ENCODE results near the gene GNAT2. TPM values are rescaled to one million over a fixed set of nuclear protein-coding genes. Genes with fewer than 3 reads are reported as not detected.

The GNAT2 gene
- total RNA-seq, 1 donor: 0.43 TPM

DNA sequence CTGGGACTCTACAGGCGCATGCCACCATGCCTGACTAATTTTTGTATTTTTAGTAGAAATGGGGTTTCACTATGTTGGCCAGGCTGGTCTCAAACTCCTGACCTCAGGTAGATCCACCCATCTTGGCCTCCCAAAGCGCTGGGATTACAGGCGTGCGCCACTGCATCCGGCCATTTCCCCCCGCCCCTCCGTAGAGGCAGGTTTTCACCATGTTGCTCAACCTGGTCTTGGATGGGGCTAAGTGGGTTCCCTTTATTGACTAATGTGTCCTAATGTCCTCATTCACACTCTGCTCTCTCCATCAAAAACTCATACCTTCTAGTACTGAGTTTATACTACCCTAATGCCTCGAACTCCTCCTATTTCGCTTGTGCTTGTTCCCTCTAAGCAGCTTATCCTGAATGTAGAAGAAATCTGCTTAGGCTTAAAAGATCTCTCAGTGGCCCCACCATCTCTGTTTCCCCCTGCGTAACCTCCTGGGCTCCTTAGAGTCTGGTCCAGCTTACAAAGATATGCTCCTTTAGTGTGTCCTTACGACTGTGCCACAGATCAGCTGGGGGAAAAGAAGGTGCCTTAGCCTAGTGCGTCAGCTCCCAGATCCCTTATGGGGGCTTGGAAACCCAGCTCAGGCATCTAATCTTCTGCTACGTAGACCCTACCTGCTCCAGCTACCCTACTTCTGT, 8.0 kb downstream of the GNAT2 start:
- TF ChIP-seq CTCF (IDR thresholded peaks at IDR 0.05; ENCODE audit: insufficient read depth, low read depth, low read length): no peak
- DNase-seq (ENCODE audit: low read depth): no peak
- no peak overlapping the region for H3K4me3 ChIP-seq (ENCODE audit: low read depth, low read length)

DNA sequence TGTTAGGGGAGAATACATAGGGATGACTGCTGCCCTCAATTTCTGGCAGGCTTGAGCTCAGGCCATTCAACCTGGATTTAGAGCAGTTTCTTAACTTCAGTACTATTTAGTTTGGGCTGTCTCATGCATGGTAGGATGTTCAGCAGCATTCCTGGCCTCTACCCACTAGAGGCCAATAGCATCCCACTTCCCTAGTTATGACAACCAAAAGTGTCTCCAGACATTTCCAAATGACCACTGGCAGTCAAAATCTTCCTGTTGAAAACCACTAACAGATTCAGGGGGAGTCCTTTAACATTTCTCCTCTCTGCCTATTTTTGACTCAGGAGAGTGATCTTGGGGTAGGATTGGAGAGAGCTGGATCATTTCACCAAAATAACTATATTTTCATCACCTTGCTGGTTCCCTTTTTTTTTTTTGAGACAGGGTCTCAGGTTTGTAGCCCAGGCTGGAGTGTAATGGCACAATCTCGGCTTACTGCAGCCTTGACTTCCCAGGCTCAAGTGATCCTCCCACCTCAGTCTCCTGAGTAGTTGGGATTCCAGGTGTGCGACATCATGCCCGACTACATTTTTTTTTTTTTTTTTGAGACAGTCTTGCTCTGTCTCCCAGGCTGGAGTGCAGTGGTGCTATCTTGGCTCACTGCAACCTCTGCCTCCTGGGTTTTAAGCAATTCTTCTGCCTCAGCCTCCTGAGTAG, 8.7 kb downstream of the GNAT2 start:
- DNase-seq (ENCODE audit: low read depth): peak; percentile 22
- H3K4me3 ChIP-seq (ENCODE audit: low read depth, low read length): no peak overlapping the region
- TF ChIP-seq CTCF (IDR thresholded peaks at IDR 0.05; ENCODE audit: insufficient read depth, low read depth, low read length): no peak

GRCh38 chr1:109609881-109610280, 9.5 kb downstream of the GNAT2 start:
- no peak for TF ChIP-seq CTCF (IDR thresholded peaks at IDR 0.05; ENCODE audit: insufficient read depth, low read depth, low read length)
- DNase-seq (ENCODE audit: low read depth): no peak
- H3K4me3 ChIP-seq (ENCODE audit: low read depth, low read length): no peak overlapping the region

DNA sequence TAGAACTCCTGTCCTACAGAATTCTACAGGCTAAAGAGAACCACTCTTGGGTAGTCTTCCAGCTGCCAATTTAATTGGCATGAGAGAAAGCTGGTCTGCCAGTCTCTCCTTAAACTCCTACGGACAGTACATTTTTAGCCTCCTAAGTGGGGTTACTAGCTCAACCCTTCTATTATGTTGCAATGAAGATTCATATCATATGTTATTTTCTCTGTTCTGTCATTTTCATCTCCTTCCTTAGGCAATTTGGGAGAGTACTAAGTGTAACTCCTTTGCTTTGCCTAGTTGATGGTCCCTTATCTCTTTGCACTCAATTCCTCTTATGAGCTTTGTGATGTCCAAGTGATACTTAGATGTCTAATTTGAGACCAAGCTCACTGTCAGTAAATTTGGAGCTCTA, 14.0 kb downstream of the GNAT2 start:
- no peak for TF ChIP-seq CTCF (IDR thresholded peaks at IDR 0.05; ENCODE audit: insufficient read depth, low read depth, low read length)
- no peak for DNase-seq (ENCODE audit: low read depth)
- H3K4me3 ChIP-seq (ENCODE audit: low read depth, low read length): no peak overlapping the region

DNA sequence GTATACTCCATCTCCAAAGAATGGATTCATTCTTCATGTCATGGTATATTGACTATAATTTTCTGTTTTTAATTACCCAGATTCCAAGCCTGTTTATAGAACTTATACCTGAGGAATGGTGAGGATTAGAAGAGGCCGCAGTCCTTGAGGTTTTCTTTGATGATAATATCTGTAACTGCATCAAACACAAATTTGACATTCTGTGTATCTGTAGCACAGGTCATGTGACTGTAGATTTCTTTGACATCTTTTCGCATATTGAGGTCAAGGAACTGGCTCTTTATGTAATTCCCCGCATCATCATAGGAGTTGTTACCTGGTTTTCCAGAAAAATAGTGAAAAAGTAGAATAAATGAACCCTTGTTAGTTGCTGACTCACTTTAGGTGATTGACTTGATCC, 16.2 kb downstream of the GNAT2 start:
- TF ChIP-seq CTCF (IDR thresholded peaks at IDR 0.05; ENCODE audit: insufficient read depth, low read depth, low read length): no peak

DNA sequence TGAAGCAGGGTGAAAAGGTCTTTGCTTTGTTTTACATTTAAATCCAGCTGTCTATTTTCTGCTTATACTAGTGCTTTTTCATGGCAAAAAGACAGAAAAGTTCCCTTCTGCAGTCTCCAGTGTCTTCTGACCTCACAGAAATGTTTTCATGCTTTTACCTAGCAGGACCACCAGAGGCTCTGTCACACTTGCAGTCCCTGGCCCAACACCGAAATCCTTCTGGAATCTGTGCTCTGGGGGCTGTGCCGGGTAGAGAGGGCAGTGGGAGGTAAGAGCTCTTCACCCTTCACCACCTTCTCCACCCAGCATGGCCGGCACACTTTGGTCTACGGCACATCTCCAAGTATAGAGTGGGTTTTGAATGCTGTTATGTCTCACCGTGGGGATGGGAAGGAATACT, 20.8 kb downstream of the GNAT2 start:
- no peak overlapping the region for H3K4me3 ChIP-seq (ENCODE audit: low read depth, low read length)
- DNase-seq (ENCODE audit: low read depth): no peak
- TF ChIP-seq CTCF (IDR thresholded peaks at IDR 0.05; ENCODE audit: insufficient read depth, low read depth, low read length): peak; percentile 21

More for the DNA sequence above, 16.2 kb downstream of the GNAT2 start:
- no peak for DNase-seq (ENCODE audit: low read depth)
- no peak overlapping the region for H3K4me3 ChIP-seq (ENCODE audit: low read depth, low read length)

Measured in fibroblast of villous mesenchyme (primary cell).